ENCODE measurements around the gene RSAD1.

RSAD1 gene

GRCh38 chr17:50488880-50489279 is 10.2 kb downstream of the RSAD1 start:
- in situ Hi-C loops (cut with HindIII; ENCODE audit: low sequenced_read_pairs): no loop called here

GRCh38 chr17:50491505-50491904 is 12.8 kb downstream of the RSAD1 start:
- in situ Hi-C loops (cut with HindIII; ENCODE audit: low sequenced_read_pairs): no loop called here

GRCh38 chr17:50492214-50492613 is 13.6 kb downstream of the RSAD1 start:
- in situ Hi-C loops (cut with HindIII; ENCODE audit: low sequenced_read_pairs): no loop called here

- in situ Hi-C loops (cut with HindIII; ENCODE audit: low sequenced_read_pairs): no loop called here
Measured at GRCh38 chr17:50493744-50494143, 15.1 kb downstream of the RSAD1 start.

- in situ Hi-C loops (cut with HindIII; ENCODE audit: low sequenced_read_pairs): no loop called here
Measured at GRCh38 chr17:50495217-50495823, 16.7 kb downstream of the RSAD1 start.

GRCh38 chr17:50495918-50496317 is 17.3 kb downstream of the RSAD1 start:
- in situ Hi-C loops (cut with HindIII; ENCODE audit: low sequenced_read_pairs): no loop called here

- in situ Hi-C loops (cut with HindIII; ENCODE audit: low sequenced_read_pairs): no loop called here
Measured at GRCh38 chr17:50498021-50498874, 19.6 kb downstream of the RSAD1 start.

GRCh38 chr17:50499270-50499669 is 20.6 kb downstream of the RSAD1 start:
- in situ Hi-C loops (cut with HindIII; ENCODE audit: low sequenced_read_pairs): no loop called here

GRCh38 chr17:50499721-50500120 is 21.1 kb downstream of the RSAD1 start:
- in situ Hi-C loops (cut with HindIII; ENCODE audit: low sequenced_read_pairs): no loop called here

GRCh38 chr17:50501054-50501453 is 22.4 kb downstream of the RSAD1 start:
- in situ Hi-C loops (cut with HindIII; ENCODE audit: low sequenced_read_pairs): no loop called here

GRCh38 chr17:50502301-50502990 is 23.8 kb downstream of the RSAD1 start:
- in situ Hi-C loops (cut with HindIII; ENCODE audit: low sequenced_read_pairs): no loop called here

- in situ Hi-C loops (cut with HindIII; ENCODE audit: low sequenced_read_pairs): no loop called here
Measured at GRCh38 chr17:50505591-50506130, 27.0 kb downstream of the RSAD1 start.

GRCh38 chr17:50506298-50506697 is 27.6 kb downstream of the RSAD1 start:
- in situ Hi-C loops (cut with HindIII; ENCODE audit: low sequenced_read_pairs): no loop called here

GRCh38 chr17:50507871-50508572 is 29.4 kb downstream of the RSAD1 start, which contains the start of gene MYCBPAP:
MYCBPAP (plus strand) TSS chr17:50508439; CDS start chr17:50508675, 236 bp downstream.
- in situ Hi-C loops (cut with HindIII; ENCODE audit: low sequenced_read_pairs): no loop called here

- in situ Hi-C loops (cut with HindIII; ENCODE audit: low sequenced_read_pairs): no loop called here
Measured at GRCh38 chr17:50508573-50509460, 30.2 kb downstream of the RSAD1 start.

GRCh38 chr17:50511058-50511457 is 32.4 kb downstream of the RSAD1 start:
- in situ Hi-C loops (cut with HindIII; ENCODE audit: low sequenced_read_pairs): no loop called here

- in situ Hi-C loops (cut with HindIII; ENCODE audit: low sequenced_read_pairs): no loop called here
Measured at GRCh38 chr17:50513495-50513894, 34.8 kb downstream of the RSAD1 start.

- in situ Hi-C loops (cut with HindIII; ENCODE audit: low sequenced_read_pairs): no loop called here
Measured at GRCh38 chr17:50514388-50514787, 35.7 kb downstream of the RSAD1 start.

GRCh38 chr17:50514936-50515702 is 36.5 kb downstream of the RSAD1 start:
- in situ Hi-C loops (cut with HindIII; ENCODE audit: low sequenced_read_pairs): no loop called here
